Neuronal stem cell (in vitro differentiated cells): ENCODE measurements around the gene AURKA.
A peak's percentile ranks its signal among the peaks of the same experiment; 100 is the strongest.

ENCODE experiments used
- DNase-seq: peaks from one replicate; pipeline ENCODE4 v3.0.0-alpha.2; 2013; ENCODE audit warnings: low spot score
- H2AFZ ChIP-seq: one replicate; pipeline ENCODE4 v1.6.1; 2013; ENCODE audit warnings: mild to moderate bottlenecking, low read length, inconsistent platforms
- H2AK5ac ChIP-seq: 2 replicates; pipeline ENCODE4 v1.6.1; 2013; ENCODE audit warnings: low read depth, mild to moderate bottlenecking, inconsistent platforms, low read length, moderate library complexity, mixed read lengths
- H2BK120ac ChIP-seq: 2 replicates; pipeline ENCODE4 v1.6.1; 2013; ENCODE audit warnings: low read depth, mild to moderate bottlenecking, inconsistent platforms, low read length, moderate library complexity, mixed read lengths
- H2BK12ac ChIP-seq: one replicate; pipeline ENCODE4 v1.6.1; 2013; ENCODE audit warnings: low read length, inconsistent platforms
- H2BK15ac ChIP-seq: 2 replicates; pipeline ENCODE4 v1.6.1; 2013; ENCODE audit warnings: mild to moderate bottlenecking, low read length, inconsistent platforms, mixed read lengths
- H2BK5ac ChIP-seq: one replicate; pipeline ENCODE4 v1.6.1; 2013; ENCODE audit warnings: inconsistent platforms, mild to moderate bottlenecking, low read length, moderate library complexity
- H3K14ac ChIP-seq: one replicate; pipeline ENCODE4 v1.6.1; 2013; ENCODE audit warnings: low read length, inconsistent platforms
- H3K18ac ChIP-seq: 2 replicates; pipeline ENCODE4 v1.6.1; 2013; ENCODE audit warnings: low read length, inconsistent platforms
- H3K23ac ChIP-seq: 2 replicates; pipeline ENCODE4 v1.6.1; 2013; ENCODE audit warnings: low read depth, mild to moderate bottlenecking, mixed read lengths, low read length, inconsistent platforms; ENCODE audit not compliant: poor library complexity
- H3K27ac ChIP-seq: replicated peaks from 3 replicates; pipeline ENCODE4 v1.5.1; 2013; ENCODE audit warnings: low read length, inconsistent platforms
- H3K27me3 ChIP-seq, 3 experiments: 2 replicates each; pipeline ENCODE4 v1.6.1; 2013; ENCODE audit warnings: low read length in 3 of 3, mild to moderate bottlenecking in 2 of 3, inconsistent platforms in 1 of 3, low read depth in 1 of 3, mixed read lengths in 1 of 3, moderate library complexity in 1 of 3; ENCODE audit not compliant: control insufficient read depth in 3 of 3, insufficient read depth in 3 of 3
- H3K36me3 ChIP-seq, 2 donors: replicated peaks in 1 of 2; 2 replicates each; pipeline ENCODE4 v1.6.1; 2013; ENCODE audit warnings: low read length in 2 of 2; ENCODE audit not compliant: control insufficient read depth in 2 of 2, insufficient read depth in 2 of 2
- H3K4ac ChIP-seq: 2 replicates; pipeline ENCODE4 v1.6.1; 2013; ENCODE audit warnings: inconsistent platforms, mild to moderate bottlenecking, low read length, moderate library complexity
- H3K4me1 ChIP-seq, 2 donors: 1 replicate in 1 of 2; 2 replicates in 1 of 2; pipeline ENCODE4 v1.6.1; 2013; ENCODE audit warnings: low read length in 2 of 2, low read depth in 1 of 2; ENCODE audit not compliant: control insufficient read depth in 2 of 2, insufficient read depth in 1 of 2
- H3K4me2 ChIP-seq: one replicate; pipeline ENCODE4 v1.6.1; 2013; ENCODE audit warnings: mild to moderate bottlenecking, low read length, inconsistent platforms; ENCODE audit not compliant: insufficient read depth, poor library complexity, severe bottlenecking
- H3K4me3 ChIP-seq, 2 donors: 2 replicates each; pipeline ENCODE4 v1.5.1; 2013; ENCODE audit warnings: low read length in 2 of 2, mild to moderate bottlenecking in 2 of 2, inconsistent platforms in 1 of 2, moderate library complexity in 1 of 2
- H3K79me1 ChIP-seq: one replicate; pipeline ENCODE4 v1.6.1; 2013; ENCODE audit warnings: low read depth, mild to moderate bottlenecking, inconsistent platforms, low read length, moderate library complexity
- H3K9ac ChIP-seq: one replicate; pipeline ENCODE4 v1.6.1; 2013; ENCODE audit warnings: mild to moderate bottlenecking, low read depth, low read length, inconsistent platforms; ENCODE audit not compliant: poor library complexity
- H3K9me3 ChIP-seq, 2 donors: replicated peaks in 1 of 2; 2 replicates each; pipeline versions ENCODE3 to v1.6.1; 2013; ENCODE audit warnings: low read length in 2 of 2, mild to moderate bottlenecking in 2 of 2, inconsistent platforms in 1 of 2, low read depth in 1 of 2, mixed read lengths in 1 of 2, moderate library complexity in 1 of 2; ENCODE audit not compliant: control insufficient read depth in 2 of 2, insufficient read depth in 1 of 2
- H4K8ac ChIP-seq: one replicate; pipeline ENCODE4 v1.6.1; 2013; ENCODE audit warnings: low read depth, mild to moderate bottlenecking, inconsistent platforms, low read length, moderate library complexity
- H4K91ac ChIP-seq: one replicate; pipeline ENCODE4 v1.6.1; 2013; ENCODE audit warnings: low read length, low read depth, mild to moderate bottlenecking, inconsistent platforms; ENCODE audit not compliant: poor library complexity
- WGBS, 2 donors: extraction: QIAGEN DNeasy Blood & Tissue Kit; methylation state at CpG; one replicate each; pipeline ENCODE4 v1.1.7; 2013; ENCODE audit warnings: missing lambda C conversion rate in 2 of 2, mixed read lengths in 1 of 2; ENCODE audit not compliant: insufficient read length in 2 of 2, insufficient replicate concordance in 1 of 2; ENCODE audit errors: extremely low coverage in 2 of 2; 5-methylcytosine and 5-hydroxymethylcytosine counted together

The AURKA gene

DNA sequence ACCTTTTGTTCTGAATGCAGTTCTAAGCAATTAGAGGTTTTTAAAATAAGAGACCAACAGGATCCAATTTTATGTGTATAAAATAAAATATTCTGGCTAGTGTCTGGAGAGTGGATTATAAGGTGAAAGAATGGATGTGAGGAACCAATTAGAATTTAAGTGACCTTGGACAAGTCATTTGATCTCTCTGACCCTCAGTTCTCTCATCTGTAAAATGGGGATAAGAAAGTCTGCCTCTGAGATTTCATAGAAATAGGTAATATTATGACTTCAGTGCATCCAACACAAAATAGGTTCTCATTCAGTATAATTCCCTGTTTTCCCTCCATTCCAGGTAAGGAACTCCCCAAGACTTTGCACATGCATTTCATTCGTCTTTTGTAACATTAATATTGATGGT is 38.9 kb upstream of the AURKA start:
- Histone ChIP-seq H3K79me1 (no peaks in the 10 kb centered on the region), H2BK15ac (no peak overlapping the region), H2AFZ (no peak overlapping the region), H2BK120ac (no peak overlapping the region), H3K9ac (no peak overlapping the region), H3K9me3 (no peaks in the 10 kb centered on the region), H2BK5ac (no peak overlapping the region), H3K36me3 (no peaks in the 10 kb centered on the region), H3K4me2 (no peak overlapping the region), H2BK12ac (no peak overlapping the region), H3K27ac (no peak overlapping the region), H3K14ac (no peak overlapping the region), H3K4me1 (no peaks in the 10 kb centered on the region), H4K91ac (no peak overlapping the region), H3K18ac (no peak overlapping the region), H3K4me3 (no peak overlapping the region), H3K23ac (no peak overlapping the region), H3K27me3 (no peaks in the 10 kb centered on the region), H4K8ac (no peak overlapping the region), H3K4ac (no peak overlapping the region), H2AK5ac (no peak overlapping the region)
- WGBS, 2 donors, result no CpG with 5 or more reads among the region's 1 CpG
- DNase-seq, result no peak

DNA sequence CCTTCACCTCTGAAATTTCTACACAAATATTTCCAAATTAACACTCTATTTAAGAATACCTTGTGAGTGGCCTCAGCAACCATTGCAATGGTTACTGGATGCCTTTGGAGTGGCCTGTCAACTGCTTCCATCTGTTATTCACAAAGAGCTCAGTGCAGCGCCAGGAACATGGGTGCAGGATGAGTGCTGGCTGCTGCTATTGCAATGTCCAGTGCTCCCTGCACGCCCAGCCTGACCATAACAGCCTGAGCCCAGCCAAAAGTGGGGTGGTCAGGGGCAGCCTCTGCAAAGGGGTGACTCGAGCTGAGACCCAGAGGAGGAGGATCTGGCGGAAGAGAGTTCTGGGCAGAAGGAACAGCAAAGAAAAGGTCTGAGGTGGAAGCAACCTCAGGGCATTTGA is 38.4 kb upstream of the AURKA start:
- no peak overlapping the region for H2BK5ac ChIP-seq
- H3K14ac ChIP-seq, result no peak overlapping the region
- WGBS, 2 donors, result no CpG with 5 or more reads among the region's 4 CpGs
- no peak overlapping the region for H3K4me3 ChIP-seq
- no peak overlapping the region for H3K4ac ChIP-seq
- H3K4me2 ChIP-seq, result no peak overlapping the region
- no peaks in the 10 kb centered on the region for H3K79me1 ChIP-seq
- H4K8ac ChIP-seq, result no peak overlapping the region
- H3K18ac ChIP-seq, result no peak overlapping the region
- no peak overlapping the region for H4K91ac ChIP-seq
- H2BK12ac ChIP-seq, result no peak overlapping the region
- H2AFZ ChIP-seq, result no peak overlapping the region
- no peak overlapping the region for H2AK5ac ChIP-seq
- DNase-seq, result no peak
- H3K9ac ChIP-seq, result no peak overlapping the region
- H3K36me3 ChIP-seq, result no peaks in the 10 kb centered on the region
- H3K4me1 ChIP-seq, result no peaks in the 10 kb centered on the region
- H2BK15ac ChIP-seq, result no peak overlapping the region
- no peaks in the 10 kb centered on the region for H3K27me3 ChIP-seq
- H3K9me3 ChIP-seq, result no peaks in the 10 kb centered on the region
- no peak overlapping the region for H2BK120ac ChIP-seq
- H3K27ac ChIP-seq, result no peak overlapping the region
- H3K23ac ChIP-seq, result no peak overlapping the region

DNA sequence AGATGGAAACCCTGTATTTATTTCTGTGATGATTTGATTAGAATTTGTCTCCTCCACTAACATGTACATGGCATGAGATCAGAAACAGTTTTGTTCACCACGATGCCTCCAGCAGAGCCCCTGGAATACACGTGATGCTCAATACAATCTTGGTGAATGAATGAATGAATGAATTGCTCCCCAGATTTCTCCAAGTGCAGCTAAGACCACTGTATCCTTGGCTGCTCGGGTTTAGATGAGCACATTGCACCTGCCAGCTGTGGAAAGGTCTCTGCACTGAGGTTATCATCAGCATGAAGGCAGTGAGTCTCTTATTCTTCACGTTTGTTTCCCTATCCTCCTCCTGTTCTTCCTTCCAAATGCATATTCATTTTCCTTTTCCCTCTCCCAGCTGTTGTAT is 37.9 kb upstream of the AURKA start:
- H2BK15ac ChIP-seq, result no peak overlapping the region
- no peaks in the 10 kb centered on the region for H3K4me1 ChIP-seq
- no peak overlapping the region for H2BK12ac ChIP-seq
- no peaks in the 10 kb centered on the region for H3K9me3 ChIP-seq
- no peak overlapping the region for H3K14ac ChIP-seq
- H3K79me1 ChIP-seq, result no peaks in the 10 kb centered on the region
- H3K4ac ChIP-seq, result no peak overlapping the region
- no peak overlapping the region for H2BK120ac ChIP-seq
- no peaks in the 10 kb centered on the region for H3K36me3 ChIP-seq
- no peaks in the 10 kb centered on the region for H3K27me3 ChIP-seq
- H2BK5ac ChIP-seq, result no peak overlapping the region
- H3K18ac ChIP-seq, result no peak overlapping the region
- no CpG with 5 or more reads among the region's 4 CpGs for WGBS, 2 donors
- no peak overlapping the region for H3K4me2 ChIP-seq
- H3K27ac ChIP-seq, result no peak overlapping the region
- H4K91ac ChIP-seq, result no peak overlapping the region
- H2AK5ac ChIP-seq, result no peak overlapping the region
- no peak overlapping the region for H3K23ac ChIP-seq
- H3K4me3 ChIP-seq, result no peak overlapping the region
- H3K9ac ChIP-seq, result no peak overlapping the region
- DNase-seq, result no peak
- H2AFZ ChIP-seq, result peak overlapping the region; percentile 19
- no peak overlapping the region for H4K8ac ChIP-seq

DNA sequence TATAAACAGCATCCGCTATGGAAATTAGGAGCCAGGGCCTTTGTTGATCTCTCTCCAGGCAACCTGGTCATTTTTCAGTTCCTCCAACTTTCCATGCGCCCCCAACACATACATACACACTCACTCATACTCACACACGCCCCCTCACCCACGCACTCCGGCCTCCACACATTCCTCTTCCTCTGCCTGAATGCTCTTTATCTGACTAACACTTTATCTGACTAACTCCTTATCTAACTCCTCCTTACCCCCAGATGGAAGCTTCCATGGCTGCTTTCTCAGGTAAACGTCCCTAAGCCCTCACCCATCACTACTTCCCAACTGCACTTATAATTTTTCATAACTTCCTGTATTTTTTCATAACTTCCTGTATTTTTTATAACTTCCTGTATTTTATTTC is 37.5 kb upstream of the AURKA start:
- Histone ChIP-seq H3K4me1 (no peaks in the 10 kb centered on the region), H3K14ac (no peak overlapping the region), H3K9me3 (no peaks in the 10 kb centered on the region), H3K9ac (no peak overlapping the region), H3K79me1 (no peaks in the 10 kb centered on the region), H2AFZ (peak overlapping the region; percentile 51), H3K23ac (no peak overlapping the region), H2AK5ac (no peak overlapping the region), H4K8ac (no peak overlapping the region), H3K4ac (no peak overlapping the region), H4K91ac (no peak overlapping the region), H3K18ac (no peak overlapping the region), H2BK5ac (no peak overlapping the region), H3K27me3 (no peaks in the 10 kb centered on the region), H3K27ac (no peak overlapping the region), H2BK15ac (no peak overlapping the region), H3K36me3 (no peaks in the 10 kb centered on the region), H3K4me2 (no peak overlapping the region), H2BK120ac (no peak overlapping the region), H2BK12ac (no peak overlapping the region), H3K4me3 (no peak overlapping the region)
- 100% methylated on average over 4 of the region's 6 CpGs; no CpG with 5 or more reads in 1 of the 2 donors for WGBS, 2 donors
- DNase-seq, result no peak
